ENCODE measurements around the gene DIDO1.
A peak's percentile ranks its signal among the peaks of the same experiment; 100 is the strongest.

DIDO1 gene

GRCh38 chr20:62907384-62908317 is 18.7 kb downstream of the DIDO1 start:
- no peak for DNase-seq

DNA sequence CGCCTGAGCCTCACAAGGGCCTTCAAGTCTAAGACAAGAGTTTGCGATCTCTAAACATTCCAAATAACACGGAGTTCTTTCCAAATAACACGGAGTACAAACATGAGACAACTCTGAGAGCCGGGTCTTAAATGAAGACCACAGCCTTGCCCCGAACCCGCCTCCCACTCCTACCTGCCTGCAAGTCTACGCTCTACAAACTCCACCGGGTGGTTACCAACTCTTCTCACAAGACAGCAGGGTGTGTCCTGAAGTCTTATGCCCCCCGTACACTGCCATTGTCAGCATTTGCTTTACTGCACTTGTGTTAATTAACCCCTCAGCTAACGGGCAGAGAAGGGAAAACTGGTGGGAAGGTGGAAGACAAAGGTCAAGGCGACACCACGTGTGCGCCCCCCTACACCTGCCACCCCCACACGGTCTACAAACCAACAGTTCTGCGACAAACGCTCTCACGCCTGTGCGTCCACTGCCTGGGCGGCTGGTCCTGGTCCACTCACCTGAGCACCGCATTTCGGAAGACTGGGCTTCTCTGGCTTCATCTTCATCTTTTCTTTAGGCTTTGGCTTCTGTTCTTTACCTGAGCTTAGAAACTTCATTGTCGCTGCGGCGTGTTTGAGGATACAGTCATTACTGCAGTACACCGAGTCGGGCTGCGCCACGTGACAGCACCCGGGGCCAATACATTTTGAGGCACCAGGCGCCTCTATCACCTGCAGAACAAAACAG is 19.5 kb downstream of the DIDO1 start:
- no peak for DNase-seq

- DNase-seq: no peak
These were observed 20.1 kb downstream of the DIDO1 start for GRCh38 chr20:62906209-62906608.

- no peak for DNase-seq
These were observed 20.7 kb downstream of the DIDO1 start for GRCh38 chr20:62905536-62906117.

- no peak for DNase-seq
These were observed 23.2 kb downstream of the DIDO1 start for GRCh38 chr20:62902926-62903615.

DNA sequence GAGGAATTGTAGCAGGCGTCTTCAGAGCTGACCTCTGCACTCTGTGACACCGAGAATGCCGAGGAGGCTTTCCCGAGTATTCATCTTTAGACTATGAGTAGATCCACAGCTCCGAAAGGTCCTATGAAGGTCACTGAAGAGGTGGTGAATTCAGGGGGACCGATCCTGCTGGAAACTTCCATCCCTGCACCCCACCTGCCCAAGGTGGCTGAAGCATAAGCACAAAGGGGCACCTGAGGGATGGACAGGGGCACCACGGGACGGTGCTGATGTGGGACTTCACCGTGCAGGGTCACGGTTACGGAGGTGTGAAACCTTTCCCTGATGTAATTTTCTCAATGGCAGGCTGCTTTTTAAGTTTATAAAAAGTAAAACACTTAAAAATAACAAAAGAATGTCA is 24.4 kb downstream of the DIDO1 start:
- no peak for DNase-seq

DNA sequence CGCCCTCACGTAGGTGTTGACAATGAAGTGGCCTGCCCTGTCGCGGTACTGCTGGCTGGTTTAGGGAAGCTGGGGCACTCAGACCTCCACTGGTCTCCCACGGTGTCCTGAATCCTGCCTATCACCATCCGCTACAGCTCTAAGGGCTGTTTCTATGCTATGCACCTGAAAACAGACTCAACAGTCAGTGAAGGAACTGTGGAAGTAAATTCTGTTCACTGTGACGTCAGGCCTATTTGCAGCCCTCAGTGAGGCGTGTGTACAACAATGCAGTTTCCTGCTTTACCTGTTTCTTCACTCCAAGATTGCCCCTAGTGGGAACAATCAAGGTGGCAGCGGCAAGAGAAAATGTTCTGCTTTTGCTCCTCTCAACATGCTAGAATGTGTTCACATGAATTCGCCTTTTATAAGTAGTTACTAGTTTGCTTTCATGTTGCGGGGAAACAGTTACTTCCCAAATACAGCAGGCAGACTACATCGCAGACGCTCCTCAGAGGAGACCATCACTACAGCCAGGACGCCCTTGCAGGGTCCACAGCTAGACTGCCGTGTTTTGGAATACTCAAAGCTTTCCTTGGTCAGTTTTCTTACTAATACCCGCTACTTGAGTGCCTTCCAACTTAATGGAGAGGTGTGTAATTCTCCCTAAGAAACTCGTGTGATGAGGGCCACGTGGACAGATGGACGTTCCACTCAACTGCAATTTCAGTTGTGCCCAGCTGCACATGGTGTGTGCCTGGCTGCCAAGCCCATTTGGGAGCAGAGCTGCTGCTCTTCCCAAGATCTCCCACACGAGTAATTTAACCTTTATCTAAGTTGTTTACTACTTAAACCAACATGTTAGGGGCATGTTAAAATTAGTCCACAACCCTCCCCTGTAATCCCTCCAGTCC is 25.4 kb downstream of the DIDO1 start:
- DNase-seq: no peak

DNA sequence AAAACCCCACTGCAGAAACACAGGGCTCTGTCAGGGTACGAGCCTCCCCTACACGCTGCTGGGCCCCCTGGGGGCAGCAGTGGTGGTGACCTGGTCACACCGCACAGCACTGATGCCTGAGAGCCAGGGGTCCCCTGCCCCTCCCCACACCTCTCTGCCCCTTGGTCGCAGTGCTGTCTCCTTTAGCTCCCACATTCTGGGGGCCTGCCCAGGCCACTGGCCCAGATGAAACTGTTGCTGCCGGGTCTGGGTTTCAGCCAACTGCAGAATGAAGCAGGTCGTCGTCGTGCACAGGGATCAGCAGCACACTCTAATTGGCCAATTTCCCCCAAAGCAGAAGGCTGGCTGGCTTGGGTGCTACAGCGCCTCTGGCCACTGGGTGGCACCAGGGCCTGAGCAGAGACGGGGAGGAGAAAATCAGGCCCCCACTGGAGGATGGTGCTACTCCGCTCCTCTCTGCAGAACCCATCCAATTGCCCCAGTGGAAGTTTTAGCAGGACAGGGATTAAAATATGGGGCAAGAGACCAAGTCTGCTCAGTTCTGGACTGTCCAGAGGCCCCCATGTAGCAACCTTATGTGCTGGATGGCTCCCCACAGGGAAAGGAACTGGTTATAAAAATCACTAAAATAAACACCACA is 26.1 kb downstream of the DIDO1 start:
- peak; percentile 69 for DNase-seq

DNA sequence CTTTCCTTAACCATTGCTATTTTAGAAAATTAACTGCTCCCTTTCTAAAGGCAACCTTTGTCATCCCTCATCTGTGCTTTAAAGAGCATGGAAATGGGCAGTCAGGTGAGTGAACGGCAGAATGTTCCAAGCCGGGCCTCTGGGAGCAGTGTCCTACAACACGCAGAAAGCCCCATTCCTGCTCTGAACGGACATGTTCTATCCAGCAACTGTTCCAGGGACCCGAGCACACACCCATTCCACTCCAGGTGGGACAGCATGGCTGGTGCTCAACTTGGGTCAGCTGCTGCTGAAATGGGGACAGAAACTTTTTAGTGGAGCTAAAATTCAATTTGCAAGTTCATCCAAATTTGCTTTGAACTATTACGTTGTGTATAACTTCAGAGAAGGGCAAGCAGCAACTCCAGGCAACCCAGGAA is 26.7 kb downstream of the DIDO1 start:
- no peak for DNase-seq

DNA sequence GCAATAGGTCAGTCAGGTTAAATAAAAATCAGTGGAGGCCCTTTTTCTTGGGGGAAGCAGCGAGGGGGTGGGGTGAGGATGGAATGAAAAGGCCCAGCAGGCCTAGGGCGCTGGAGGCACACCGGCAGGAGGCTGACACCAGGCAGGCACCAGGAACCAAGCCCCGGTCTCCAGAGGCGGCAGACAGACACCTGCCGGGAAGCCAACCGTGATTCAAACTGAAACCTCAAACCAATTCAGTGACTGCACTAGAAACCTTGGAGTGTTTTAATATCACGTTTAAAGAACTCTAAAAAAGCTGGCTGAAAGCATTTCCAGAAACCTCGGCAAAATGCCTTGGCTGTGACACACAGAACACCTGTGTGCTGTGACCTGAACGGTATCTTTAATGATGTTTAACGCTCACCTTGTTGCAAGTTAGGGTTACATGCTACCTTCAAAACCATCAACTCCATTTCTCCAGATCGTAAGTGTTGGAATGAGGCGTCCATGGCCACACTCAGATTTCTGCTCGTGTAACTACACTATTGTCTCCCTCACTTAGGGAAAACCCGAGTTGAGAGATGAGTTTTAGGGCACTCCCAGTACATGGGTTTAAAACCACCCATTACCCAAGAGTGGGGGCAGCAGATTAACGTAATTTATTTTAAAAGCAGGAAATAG is 27.2 kb downstream of the DIDO1 start:
- no peak for DNase-seq

DNA sequence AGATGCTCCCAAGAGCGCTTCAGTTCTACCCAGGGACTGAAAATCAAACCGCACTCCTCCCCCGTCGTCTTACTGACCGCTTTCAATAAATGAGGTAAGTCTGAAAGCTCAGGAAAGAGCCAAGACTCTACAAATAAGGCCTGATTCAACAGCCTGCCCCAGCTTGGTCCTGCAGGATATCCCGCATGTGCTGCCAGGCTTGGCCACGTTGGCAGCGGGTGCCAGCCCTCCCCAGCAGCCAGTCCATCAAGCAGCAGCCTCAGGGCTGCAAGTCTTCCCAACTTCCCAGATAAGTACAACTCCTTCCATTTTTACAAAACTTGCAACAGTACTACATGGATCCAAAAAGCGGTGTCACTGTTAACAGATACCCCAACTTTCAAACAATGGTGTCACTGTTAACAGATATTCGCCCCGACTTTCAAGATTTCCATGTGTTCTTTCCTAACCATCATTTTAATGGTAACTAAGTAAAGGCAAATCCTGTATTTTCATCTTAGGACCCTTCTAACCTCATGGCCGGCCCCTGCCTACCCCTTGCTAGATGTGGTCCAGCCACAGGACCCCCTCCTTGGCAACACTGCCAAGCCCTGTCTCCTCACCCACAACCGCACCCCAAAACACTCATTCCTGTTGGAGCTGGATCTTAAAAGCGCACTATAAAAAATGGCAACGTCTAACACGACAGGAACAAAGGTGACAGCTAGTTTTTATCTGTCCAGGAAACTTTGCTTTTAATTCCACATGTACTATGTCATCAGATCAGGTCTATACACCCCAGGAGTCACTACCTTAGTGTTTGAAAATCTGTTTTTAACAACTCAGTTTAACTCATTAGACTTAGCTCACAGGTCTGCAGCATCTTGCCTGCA is 28.0 kb downstream of the DIDO1 start:
- DNase-seq: no peak

DNA sequence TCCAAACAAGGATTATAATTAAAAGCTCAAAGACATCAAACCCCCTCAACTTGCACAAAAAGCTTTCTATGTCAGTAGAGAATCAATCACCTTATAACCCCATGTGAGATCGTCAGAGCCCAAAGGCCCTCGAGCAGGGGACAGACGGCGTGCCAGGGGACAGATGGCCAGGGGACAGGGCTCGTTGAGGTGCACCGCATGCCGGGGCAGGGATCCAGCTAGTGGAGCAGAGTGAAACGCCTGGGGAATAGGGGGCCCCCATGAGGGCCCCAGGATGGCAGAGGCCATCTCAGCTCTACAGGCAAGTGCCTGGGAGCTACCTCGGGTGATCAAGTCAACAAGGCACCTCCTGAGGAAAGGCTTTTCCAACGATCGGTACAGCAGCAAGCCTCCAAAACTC is 28.6 kb downstream of the DIDO1 start:
- no peak for DNase-seq

- DNase-seq: no peak
These were observed 29.8 kb downstream of the DIDO1 start for GRCh38 chr20:62896526-62896925.

- no peak for DNase-seq
These were observed 30.8 kb downstream of the DIDO1 start for GRCh38 chr20:62895539-62895938.

GRCh38 chr20:62894261-62894660 is 32.0 kb downstream of the DIDO1 start:
- DNase-seq: no peak

- no peak for DNase-seq
These were observed 32.6 kb downstream of the DIDO1 start for GRCh38 chr20:62893700-62894099.

DNA sequence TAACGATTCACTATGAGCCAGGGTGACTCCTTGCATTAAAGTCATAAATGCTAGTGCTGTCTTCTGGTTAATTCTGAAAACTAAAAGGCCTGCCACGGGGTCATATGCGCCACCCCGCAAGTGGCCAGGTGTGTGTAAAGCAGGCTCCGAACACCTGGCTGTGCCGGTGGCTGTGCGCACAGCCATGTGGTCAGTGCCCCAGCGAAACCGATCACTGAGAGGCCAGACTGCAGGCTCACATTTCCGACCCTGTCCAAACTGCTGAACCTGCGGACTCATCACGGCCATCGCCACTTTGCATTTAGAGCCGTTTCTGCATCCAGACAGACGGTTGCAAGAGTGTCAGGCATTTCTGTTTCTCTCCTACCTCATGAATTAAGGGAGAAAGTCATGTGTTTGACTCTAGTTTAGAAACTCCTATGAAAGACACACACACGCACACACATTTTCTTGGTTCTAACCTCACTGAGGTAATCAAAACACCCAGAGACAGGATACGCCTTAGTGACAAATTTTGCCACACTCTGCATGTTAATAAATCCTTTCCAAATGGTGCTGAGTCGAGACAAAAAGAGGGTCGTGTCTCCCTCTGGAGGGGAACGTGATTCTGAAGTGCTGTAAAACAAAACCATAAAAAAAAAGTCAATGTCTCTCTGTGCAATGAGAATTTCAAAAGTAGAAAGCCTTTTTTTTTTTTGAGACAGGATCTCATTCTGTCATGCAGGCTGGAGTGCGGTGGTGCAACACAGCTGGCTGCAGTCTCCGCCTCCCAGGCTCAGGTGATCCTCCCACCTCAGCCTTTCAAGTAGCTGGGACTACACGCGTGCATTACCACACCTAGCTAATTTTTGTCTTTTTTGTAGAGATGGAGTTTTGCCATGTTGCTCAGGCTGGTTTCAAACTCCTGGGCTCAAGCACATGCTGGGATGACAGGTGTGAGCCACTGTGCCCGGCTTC is 33.7 kb downstream of the DIDO1 start:
- DNase-seq: no peak

DNA sequence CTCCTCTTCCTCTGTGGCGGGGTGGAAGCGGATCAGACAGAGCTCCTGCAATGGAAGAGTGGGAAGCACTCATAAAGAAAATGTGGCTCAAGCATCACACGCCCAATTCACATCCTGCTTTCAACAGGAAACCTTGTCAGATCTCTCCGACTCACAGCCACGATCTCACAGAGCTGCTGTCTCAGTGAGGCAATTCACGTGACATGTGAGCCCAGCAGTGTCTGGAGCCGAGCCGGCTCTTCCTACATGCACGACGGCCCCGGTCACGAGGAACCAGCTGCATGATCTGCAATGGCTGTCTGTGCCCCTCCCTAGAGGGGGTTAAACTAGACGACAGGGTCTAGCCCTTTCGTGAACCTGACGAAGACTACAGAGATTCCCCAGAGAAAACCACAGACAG is 35.2 kb downstream of the DIDO1 start:
- peak; percentile 26 for DNase-seq

DNA sequence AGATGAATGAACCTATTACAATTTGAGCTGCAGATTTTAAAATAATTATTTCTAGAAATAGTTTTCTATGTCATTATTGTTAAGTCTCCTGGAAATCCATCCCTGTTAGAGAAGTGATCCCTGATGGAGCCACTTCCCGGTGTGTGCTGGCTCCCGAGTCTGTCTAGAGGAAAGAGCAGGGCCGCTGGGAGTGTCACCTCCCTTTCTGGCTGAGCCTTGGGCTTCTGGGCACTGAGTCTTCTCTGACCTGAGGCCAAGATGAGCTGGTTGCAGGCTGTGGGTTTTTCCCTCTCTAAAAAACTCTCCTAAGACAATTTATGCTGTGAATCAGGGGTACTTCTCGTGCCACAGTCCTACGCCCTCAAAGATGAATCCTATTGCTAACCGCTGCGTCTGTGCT is 35.9 kb downstream of the DIDO1 start:
- no peak for DNase-seq

All from activated CD4-positive, alpha-beta T cell treated with anti-CD3 and anti-CD28 coated beads for 1 hour (primary cell).